HCT116 (cell line): ENCODE results near the gene SSUH2. TPM values are rescaled to one million over a fixed set of nuclear protein-coding genes. Genes with fewer than 3 reads are reported as not detected.

Source experiments
- ATAC-seq: fragments of 200-7000 bp; cut with Tn5 transposase; 2 replicates; pipeline ENCODE4 v1.9.1; 2020; ENCODE audit warnings: mild to moderate bottlenecking, moderate library complexity
- BruUV-seq: library from RNA; stranded (reverse); fragments of 400-500 nt; replicated peaks from 2 replicates; lab custom pipeline; 2021; lab: Mats Ljungman, UMichigan
- CTCF ChIA-PET: fragments of 300-600 bp; sonication (Branson Sonifier 250); formaldehyde crosslinking; loops from one replicate; lab custom pipeline; 2021; ENCODE audit warnings: antibody characterized with exemption; lab: Charles Lee
- POLR2A ChIA-PET: fragments of 300-600, 350-600 bp; sonication (Branson Sonifier 250); formaldehyde crosslinking; loops from one replicate; lab custom pipeline; 2021; ENCODE audit warnings: antibody characterized with exemption; lab: Charles Lee
- RAD21 ChIA-PET, 2 experiments: fragments of 300-600 bp; sonication (Branson Sonifier 250); formaldehyde crosslinking; loops; one replicate each; lab custom pipeline; 2023; ENCODE audit warnings: low total read pairs in 2 of 2; ENCODE audit not compliant: uncharacterized antibody in 2 of 2, unreplicated experiment in 2 of 2, low non-redundant PET in 1 of 2; lab: Charles Lee
- DNase-seq: peaks from one replicate; pipeline ENCODE4 v3.0.0-alpha.2; 2010; ENCODE audit warnings: low read depth, low spot score
- H2AFZ ChIP-seq: fragments of 200-600 bp; shearing (Covaris generic), sonication (generic); 2 replicates; pipeline ENCODE4 v1.6.1; 2017; ENCODE audit warnings: low read depth, mixed run types, mixed read lengths, antibody characterized with exemption, low read length; ENCODE audit not compliant: poor library complexity, severe bottlenecking
- H3K27ac ChIP-seq: 2 replicates; pipeline ENCODE4 v1.5.1; 2012; ENCODE audit warnings: low read depth, low read length
- H3K27me3 ChIP-seq: fragments of 200-600 bp; sonication (generic); 2 replicates; pipeline ENCODE4 v1.6.1; 2016; ENCODE audit warnings: mixed run types, low read length, mixed read lengths; ENCODE audit not compliant: insufficient read depth
- H3K36me3 ChIP-seq, 2 experiments: fragments of 200-500 bp in 1 of 2; fragments of 200-600 bp in 1 of 2; sonication (Bioruptor generic) in 1 of 2; sonication (generic) in 1 of 2; 2 replicates each; pipeline versions ENCODE4 v1.5.1 to v1.6.1; 2014 to 2016; ENCODE audit warnings: low read length in 2 of 2, inconsistent platforms in 1 of 2, mixed read lengths in 1 of 2, mixed run types in 1 of 2; ENCODE audit not compliant: insufficient read depth in 2 of 2, control insufficient read depth in 1 of 2
- H3K4me1 ChIP-seq, 2 experiments: fragments of 200-600 bp in 1 of 2; sonication (generic) in 1 of 2; 2 replicates each; pipeline versions ENCODE4 v1.5.1 to v1.6.1; 2012 to 2017; ENCODE audit warnings: low read length in 2 of 2, inconsistent platforms in 1 of 2, mild to moderate bottlenecking in 1 of 2, mixed read lengths in 1 of 2, mixed run types in 1 of 2, moderate library complexity in 1 of 2; ENCODE audit not compliant: insufficient read depth in 2 of 2, control insufficient read depth in 1 of 2
- H3K4me2 ChIP-seq: fragments of 200-600 bp; sonication (generic); 2 replicates; pipeline ENCODE4 v1.6.1; 2017; ENCODE audit warnings: mixed run types, low read length, mixed read lengths
- H3K4me3 ChIP-seq, 2 experiments: fragments of 200-600 bp in 1 of 2; sonication (generic) in 1 of 2; replicated peaks in 1 of 2; 2 replicates each; pipeline ENCODE4 v1.5.1; 2011 to 2016; ENCODE audit warnings: low read length in 2 of 2, control low read depth in 1 of 2, low read depth in 1 of 2, mild to moderate bottlenecking in 1 of 2, mixed read lengths in 1 of 2, mixed run types in 1 of 2
- H3K79me2 ChIP-seq: fragments of 200-600 bp; sonication (generic); 2 replicates; pipeline ENCODE4 v1.6.1; 2017; ENCODE audit warnings: mild to moderate bottlenecking, mixed run types, low read length, moderate library complexity, mixed read lengths; ENCODE audit not compliant: insufficient read depth
- H3K9ac ChIP-seq: fragments of 200-600 bp; sonication (generic); 2 replicates; pipeline ENCODE4 v1.6.1; 2016; ENCODE audit warnings: low read length, mixed read lengths
- H3K9me2 ChIP-seq: fragments of 200-600 bp; sonication (generic), shearing (Covaris generic); 2 replicates; pipeline ENCODE4 v1.6.1; 2017; ENCODE audit warnings: mixed run types, mild to moderate bottlenecking, moderate library complexity; ENCODE audit not compliant: insufficient read depth
- H3K9me3 ChIP-seq, 2 experiments: fragments of 200-500 bp in 1 of 2; fragments of 200-600 bp in 1 of 2; sonication (Bioruptor generic) in 1 of 2; sonication (generic) in 1 of 2; 2 replicates each; pipeline ENCODE4 v1.6.1; 2014 to 2017; ENCODE audit warnings: low read length in 2 of 2, mixed read lengths in 2 of 2, inconsistent platforms in 1 of 2, low read depth in 1 of 2, mild to moderate bottlenecking in 1 of 2, mixed run types in 1 of 2, moderate library complexity in 1 of 2; ENCODE audit not compliant: control insufficient read depth in 1 of 2, insufficient read depth in 1 of 2
- H4K20me1 ChIP-seq: fragments of 200-600 bp; sonication (generic), shearing (Covaris generic); 2 replicates; pipeline ENCODE4 v1.6.1; 2017; ENCODE audit warnings: mixed run types, mild to moderate bottlenecking, moderate library complexity; ENCODE audit not compliant: insufficient read depth
- CEBPB ChIP-seq: IDR thresholded peaks from 2 replicates; pipeline ENCODE4 v1.6.1; 2012; ENCODE audit warnings: low read depth
- EGR1 ChIP-seq: IDR thresholded peaks from 2 replicates; pipeline ENCODE4 v1.6.1; 2012; ENCODE audit warnings: low read depth
- ELF1 ChIP-seq: IDR thresholded peaks from 2 replicates; pipeline ENCODE4 v1.6.1; 2012; ENCODE audit warnings: low read depth, borderline replicate concordance
- EZH2 ChIP-seq: fragments of 200-600 bp; sonication (generic); IDR thresholded peaks from 2 replicates; pipeline ENCODE4 v1.6.1; 2017; ENCODE audit warnings: antibody characterized with exemption, mixed run types
- EZH2phosphoT487 ChIP-seq: fragments of 200-600 bp; IDR thresholded peaks from 2 replicates; pipeline ENCODE4 v1.6.1; 2018; ENCODE audit warnings: antibody characterized with exemption, borderline replicate concordance
- FOSL1 ChIP-seq: IDR thresholded peaks from 2 replicates; pipeline ENCODE4 v1.6.1; 2012; ENCODE audit warnings: low read depth
- JUND ChIP-seq: IDR thresholded peaks from 2 replicates; pipeline ENCODE4 v1.6.1; 2012
- POLR2A ChIP-seq: IDR thresholded peaks from 2 replicates; pipeline ENCODE4 v1.7.0; 2011; ENCODE audit warnings: borderline replicate concordance; ENCODE audit not compliant: insufficient read depth, insufficient read length; ENCODE audit errors: extremely low read depth
- POLR2AphosphoS5 ChIP-seq: IDR thresholded peaks from 2 replicates; pipeline ENCODE4 v1.6.1; 2011; ENCODE audit warnings: mild to moderate bottlenecking, low read depth, low read length, moderate library complexity
- RAD21 ChIP-seq: IDR thresholded peaks from 2 replicates; pipeline ENCODE4 v1.6.1; 2012; ENCODE audit warnings: low read depth, mild to moderate bottlenecking
- SP1 ChIP-seq: IDR thresholded peaks from 2 replicates; pipeline ENCODE4 v1.6.1; 2012; ENCODE audit warnings: low read depth
- SRF ChIP-seq: IDR thresholded peaks from 2 replicates; pipeline ENCODE4 v1.6.1; 2012; ENCODE audit warnings: low read depth
- TCF7L2 ChIP-seq: IDR thresholded peaks from 2 replicates; pipeline ENCODE4 v1.7.0; 2011; ENCODE audit warnings: borderline replicate concordance, inconsistent platforms; ENCODE audit not compliant: insufficient read depth, insufficient read length; ENCODE audit errors: extremely low read depth
- ZFX ChIP-seq: fragments of 450-650 bp; IDR thresholded peaks from 2 replicates; pipeline ENCODE4 v1.6.1; 2017
- ZNF274 ChIP-seq: fragments of 200-500 bp; sonication (Bioruptor generic); IDR thresholded peaks from 2 replicates; pipeline ENCODE4 v1.6.1; 2014; ENCODE audit warnings: mild to moderate bottlenecking, low read depth, low read length, inconsistent platforms
- intact Hi-C: fragments of 100-400 bp; cut with micrococcal nuclease; formaldehyde crosslinking; loops from 2 replicates; pipeline ENCODE4 v1.10.0; 2022
- total RNA-seq: library from RNA; stranded (reverse); gene quantifications from one replicate; pipeline ENCODE4 v1.2.1, GENCODE V29; 2021; ENCODE audit not compliant: unreplicated experiment
- TF ChIP-seq, protein P1 (sequence below): IDR thresholded peaks from 2 replicates; pipeline ENCODE4 v1.6.1; 2012
- TF ChIP-seq, protein P2 (sequence below): IDR thresholded peaks from 2 replicates; pipeline ENCODE4 v1.6.1; 2012
- TF ChIP-seq, protein P3 (sequence below): IDR thresholded peaks from 2 replicates; pipeline ENCODE4 v1.6.1; 2012; ENCODE audit warnings: low read depth

SSUH2 gene
- total RNA-seq, 1 experiment from 2014 or later, result 0.76 TPM

DNA sequence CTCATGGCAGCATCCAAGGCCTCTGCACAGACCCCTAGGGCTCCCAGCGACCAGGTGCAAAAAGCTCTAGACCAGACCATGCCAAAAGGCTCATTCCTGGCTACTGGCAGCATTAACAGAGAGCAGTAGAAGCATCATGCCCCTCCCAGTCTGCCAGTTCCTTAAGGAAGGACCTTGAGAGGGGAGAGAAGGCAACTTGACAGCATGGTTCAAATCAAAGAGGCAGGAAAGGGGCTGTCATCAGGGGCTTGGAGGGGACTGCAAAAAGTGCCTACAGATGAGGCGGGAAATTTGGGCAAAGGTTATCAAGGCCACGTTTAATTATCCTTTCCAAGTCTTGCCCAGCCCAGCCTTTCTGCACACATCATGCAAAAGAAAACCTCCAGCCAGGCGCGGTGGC lies 64.7 kb downstream of the SSUH2 start:
- intact Hi-C loops, result no loop called here
- RAD21 ChIA-PET, result no interaction called here
- Histone ChIP-seq H3K27ac (no peak overlapping the region), H2AFZ (no peak overlapping the region), H3K79me2 (no peaks in the 10 kb centered on the region), H3K36me3 (no peaks in the 10 kb centered on the region), H3K4me1 (peaks cover 0 to 5% of the 10 kb centered on the region in 2 experiments; a peak in 1 of 4 replicates), H3K4me3 (no peak overlapping the region), H3K9me2 (no peaks in the 10 kb centered on the region), H4K20me1 (no peaks in the 10 kb centered on the region), H3K4me2 (no peak overlapping the region), H3K9ac (no peak overlapping the region), H3K9me3 (no peaks in the 10 kb centered on the region), H3K27me3 (no peaks in the 10 kb centered on the region)
- CTCF ChIA-PET, result no interaction called here
- TF ChIP-seq SRF (no peak), EZH2phosphoT487 (no peak), ELF1 (no peak), JUND (no peak), ZNF274 (no peak)
- TF ChIP-seq, protein P1, sequence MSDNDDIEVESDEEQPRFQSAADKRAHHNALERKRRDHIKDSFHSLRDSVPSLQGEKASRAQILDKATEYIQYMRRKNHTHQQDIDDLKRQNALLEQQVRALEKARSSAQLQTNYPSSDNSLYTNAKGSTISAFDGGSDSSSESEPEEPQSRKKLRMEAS, result no peak
- ATAC-seq (no peak), DNase-seq (no peak)
- POLR2A ChIA-PET, result no interaction called here
- no TSS peak for BruUV-seq

DNA sequence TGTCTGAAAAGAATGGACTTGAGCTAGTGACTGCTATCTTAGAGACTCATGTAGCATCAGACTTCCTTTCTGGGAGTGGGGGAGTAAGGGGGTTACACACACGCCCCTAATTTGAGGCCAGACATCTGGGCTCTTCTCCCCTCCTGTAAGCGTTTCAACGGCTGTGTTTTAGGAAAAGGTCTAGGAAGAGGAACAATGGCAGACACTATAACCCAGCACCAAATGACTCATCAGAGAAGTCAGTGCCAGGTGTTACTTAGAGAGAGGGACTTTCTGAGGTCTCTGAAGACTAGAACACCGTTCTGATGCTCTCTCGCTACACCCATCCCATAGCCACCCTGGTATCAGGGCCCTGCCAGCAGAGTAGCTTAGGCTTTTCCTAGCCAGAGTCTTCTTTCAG lies 65.5 kb downstream of the SSUH2 start:
- POLR2A ChIA-PET, result no interaction called here
- Histone ChIP-seq H3K4me2 (no peak overlapping the region), H3K4me3 (no peak overlapping the region), H4K20me1 (no peaks in the 10 kb centered on the region), H3K9ac (no peak overlapping the region), H3K27me3 (no peaks in the 10 kb centered on the region), H3K9me3 (no peaks in the 10 kb centered on the region), H3K9me2 (no peaks in the 10 kb centered on the region), H3K27ac (no peak overlapping the region), H2AFZ (no peak overlapping the region), H3K79me2 (no peaks in the 10 kb centered on the region), H3K4me1 (peaks cover 0 to 5% of the 10 kb centered on the region in 2 experiments; a peak in 1 of 4 replicates), H3K36me3 (no peaks in the 10 kb centered on the region)
- intact Hi-C loops, result no loop called here
- DNase-seq (no peak), ATAC-seq (no peak)
- no TSS peak for BruUV-seq
- RAD21 ChIA-PET, result no interaction called here
- TF ChIP-seq CEBPB, result no peak
- TF ChIP-seq, protein P1, result no peak
- TF ChIP-seq SP1, result no peak
- no peak for TF ChIP-seq POLR2AphosphoS5
- no peak for TF ChIP-seq EGR1
- TF ChIP-seq, protein P2, sequence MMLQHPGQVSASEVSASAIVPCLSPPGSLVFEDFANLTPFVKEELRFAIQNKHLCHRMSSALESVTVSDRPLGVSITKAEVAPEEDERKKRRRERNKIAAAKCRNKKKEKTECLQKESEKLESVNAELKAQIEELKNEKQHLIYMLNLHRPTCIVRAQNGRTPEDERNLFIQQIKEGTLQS, result no peak
- no peak for TF ChIP-seq ELF1
- TF ChIP-seq EZH2, result no peak
- TF ChIP-seq SRF, result no peak
- TF ChIP-seq RAD21, result no peak
- TF ChIP-seq ZFX, result no peak
- TF ChIP-seq ZNF274, result no peak
- no peak for TF ChIP-seq FOSL1
- TF ChIP-seq EZH2phosphoT487, result no peak
- no peak for TF ChIP-seq POLR2A
- TF ChIP-seq, protein P3, sequence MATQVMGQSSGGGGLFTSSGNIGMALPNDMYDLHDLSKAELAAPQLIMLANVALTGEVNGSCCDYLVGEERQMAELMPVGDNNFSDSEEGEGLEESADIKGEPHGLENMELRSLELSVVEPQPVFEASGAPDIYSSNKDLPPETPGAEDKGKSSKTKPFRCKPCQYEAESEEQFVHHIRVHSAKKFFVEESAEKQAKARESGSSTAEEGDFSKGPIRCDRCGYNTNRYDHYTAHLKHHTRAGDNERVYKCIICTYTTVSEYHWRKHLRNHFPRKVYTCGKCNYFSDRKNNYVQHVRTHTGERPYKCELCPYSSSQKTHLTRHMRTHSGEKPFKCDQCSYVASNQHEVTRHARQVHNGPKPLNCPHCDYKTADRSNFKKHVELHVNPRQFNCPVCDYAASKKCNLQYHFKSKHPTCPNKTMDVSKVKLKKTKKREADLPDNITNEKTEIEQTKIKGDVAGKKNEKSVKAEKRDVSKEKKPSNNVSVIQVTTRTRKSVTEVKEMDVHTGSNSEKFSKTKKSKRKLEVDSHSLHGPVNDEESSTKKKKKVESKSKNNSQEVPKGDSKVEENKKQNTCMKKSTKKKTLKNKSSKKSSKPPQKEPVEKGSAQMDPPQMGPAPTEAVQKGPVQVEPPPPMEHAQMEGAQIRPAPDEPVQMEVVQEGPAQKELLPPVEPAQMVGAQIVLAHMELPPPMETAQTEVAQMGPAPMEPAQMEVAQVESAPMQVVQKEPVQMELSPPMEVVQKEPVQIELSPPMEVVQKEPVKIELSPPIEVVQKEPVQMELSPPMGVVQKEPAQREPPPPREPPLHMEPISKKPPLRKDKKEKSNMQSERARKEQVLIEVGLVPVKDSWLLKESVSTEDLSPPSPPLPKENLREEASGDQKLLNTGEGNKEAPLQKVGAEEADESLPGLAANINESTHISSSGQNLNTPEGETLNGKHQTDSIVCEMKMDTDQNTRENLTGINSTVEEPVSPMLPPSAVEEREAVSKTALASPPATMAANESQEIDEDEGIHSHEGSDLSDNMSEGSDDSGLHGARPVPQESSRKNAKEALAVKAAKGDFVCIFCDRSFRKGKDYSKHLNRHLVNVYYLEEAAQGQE, result no peak
- TF ChIP-seq TCF7L2, result no peak
- CTCF ChIA-PET, result no interaction called here
